ENCODE results near the gene SMCR8.

DNA sequence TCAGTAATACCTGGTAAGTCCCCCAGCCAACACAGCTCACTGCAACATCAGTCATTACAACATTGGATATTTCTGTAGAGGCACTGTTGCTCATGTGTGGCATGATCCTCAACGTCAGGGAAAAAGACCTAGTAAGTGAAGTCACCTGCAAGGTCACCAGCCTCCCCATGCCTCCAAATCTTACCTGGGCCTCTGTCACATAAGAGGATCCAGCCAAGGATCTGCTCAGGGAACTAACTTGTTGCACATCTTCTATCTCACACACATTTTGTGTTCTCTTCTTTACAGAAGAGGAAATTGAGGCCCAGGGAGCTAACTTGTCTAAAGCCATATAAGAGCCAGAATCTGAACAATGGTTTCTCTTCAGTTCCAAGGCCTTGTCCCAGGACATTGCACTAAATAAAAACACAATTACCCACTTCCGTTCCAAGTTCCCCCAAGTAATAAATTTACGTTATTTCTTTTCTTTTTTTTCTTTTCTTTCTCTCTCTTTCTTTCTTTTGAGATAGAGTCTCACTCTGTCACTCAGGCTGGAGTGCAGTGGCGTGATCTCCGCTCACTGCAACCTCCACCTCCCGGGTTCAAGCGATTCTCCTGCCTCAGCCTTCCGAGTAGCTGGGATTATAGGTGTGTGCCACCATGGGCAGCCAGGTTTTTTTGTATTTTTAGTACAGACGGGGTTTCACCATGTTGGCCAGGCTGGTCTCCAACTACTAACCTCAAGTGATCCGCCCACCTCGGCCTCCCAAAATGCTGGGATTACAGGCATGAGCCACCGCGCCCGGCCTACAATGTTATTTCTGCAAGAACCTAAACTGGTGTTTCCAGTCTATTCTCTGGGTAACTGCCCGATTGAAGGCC, 47.0 kb downstream of the SMCR8 start:
- TF ChIP-seq, protein P1, sequence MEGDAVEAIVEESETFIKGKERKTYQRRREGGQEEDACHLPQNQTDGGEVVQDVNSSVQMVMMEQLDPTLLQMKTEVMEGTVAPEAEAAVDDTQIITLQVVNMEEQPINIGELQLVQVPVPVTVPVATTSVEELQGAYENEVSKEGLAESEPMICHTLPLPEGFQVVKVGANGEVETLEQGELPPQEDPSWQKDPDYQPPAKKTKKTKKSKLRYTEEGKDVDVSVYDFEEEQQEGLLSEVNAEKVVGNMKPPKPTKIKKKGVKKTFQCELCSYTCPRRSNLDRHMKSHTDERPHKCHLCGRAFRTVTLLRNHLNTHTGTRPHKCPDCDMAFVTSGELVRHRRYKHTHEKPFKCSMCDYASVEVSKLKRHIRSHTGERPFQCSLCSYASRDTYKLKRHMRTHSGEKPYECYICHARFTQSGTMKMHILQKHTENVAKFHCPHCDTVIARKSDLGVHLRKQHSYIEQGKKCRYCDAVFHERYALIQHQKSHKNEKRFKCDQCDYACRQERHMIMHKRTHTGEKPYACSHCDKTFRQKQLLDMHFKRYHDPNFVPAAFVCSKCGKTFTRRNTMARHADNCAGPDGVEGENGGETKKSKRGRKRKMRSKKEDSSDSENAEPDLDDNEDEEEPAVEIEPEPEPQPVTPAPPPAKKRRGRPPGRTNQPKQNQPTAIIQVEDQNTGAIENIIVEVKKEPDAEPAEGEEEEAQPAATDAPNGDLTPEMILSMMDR (IDR thresholded peaks at IDR 0.05) = no peak
- TF ChIP-seq EZH2 (IDR thresholded peaks at IDR 0.05) = no peak
